IMR-90 (cell line): ENCODE measurements around the gene GRK2. TPM values are rescaled to one million over a fixed set of nuclear protein-coding genes. Genes with fewer than 3 reads are reported as not detected.

Source experiments
- ATAC-seq: fragments of 200-7000 bp; cut with Tn5 transposase; 2 replicates; pipeline ENCODE4 v1.9.1; 2020; ENCODE audit warnings: low read depth, mild to moderate bottlenecking, moderate library complexity
- BruUV-seq: library from RNA; stranded (reverse); fragments of 400-500 nt; replicated peaks from 2 replicates; lab custom pipeline; 2021; lab: Mats Ljungman, UMichigan
- CTCF ChIA-PET: fragments of 300-600 bp; formaldehyde crosslinking; extraction: SDS; loops from one replicate; lab custom pipeline; 2021; ENCODE audit warnings: antibody characterized with exemption; lab: Yijun Ruan, JAX
- POLR2A ChIA-PET: fragments of 300-600 bp; sonication (Branson Sonifier 250); formaldehyde crosslinking; loops from one replicate; lab custom pipeline; 2022; ENCODE audit warnings: antibody characterized with exemption; ENCODE audit not compliant: unreplicated experiment; lab: Charles Lee
- DNase-seq: peaks from one replicate; pipeline ENCODE4 v3.0.0; 2013
- H2AFZ ChIP-seq: replicated peaks from 2 replicates; pipeline ENCODE3; 2013; ENCODE audit warnings: low read length, mild to moderate bottlenecking; ENCODE audit not compliant: poor library complexity
- H2AK5ac ChIP-seq: 2 replicates; pipeline ENCODE4 v1.6.1; 2013; ENCODE audit warnings: low read depth, low read length, inconsistent platforms
- H2AK9ac ChIP-seq: replicated peaks from 2 replicates; pipeline ENCODE3; 2013; ENCODE audit warnings: mild to moderate bottlenecking, low read depth, low read length, moderate library complexity; ENCODE audit not compliant: poor library complexity
- H2BK120ac ChIP-seq: 2 replicates; pipeline ENCODE4 v1.6.1; 2013; ENCODE audit warnings: low read depth, low read length, inconsistent platforms
- H2BK15ac ChIP-seq: 3 replicates; pipeline ENCODE4 v1.6.1; 2013; ENCODE audit warnings: low read depth, low read length, inconsistent platforms
- H2BK20ac ChIP-seq: 2 replicates; pipeline ENCODE4 v1.6.1; 2013; ENCODE audit warnings: low read depth, mild to moderate bottlenecking, inconsistent platforms, low read length, moderate library complexity
- H2BK5ac ChIP-seq: 2 replicates; pipeline ENCODE4 v1.6.1; 2013; ENCODE audit warnings: mild to moderate bottlenecking, low read depth, low read length, inconsistent platforms; ENCODE audit not compliant: poor library complexity, severe bottlenecking
- H3K14ac ChIP-seq: replicated peaks from 2 replicates; pipeline ENCODE4 v1.6.1; 2013; ENCODE audit warnings: low read depth, low read length, inconsistent platforms
- H3K18ac ChIP-seq: 2 replicates; pipeline ENCODE4 v1.6.1; 2013; ENCODE audit warnings: low read depth, low read length, control low read depth
- H3K23ac ChIP-seq: 2 replicates; pipeline ENCODE4 v1.6.1; 2013; ENCODE audit warnings: low read depth, low read length, inconsistent platforms
- H3K27ac ChIP-seq: 2 replicates; pipeline ENCODE4 v1.5.1; 2013; ENCODE audit warnings: mild to moderate bottlenecking, control low read depth, low read length; ENCODE audit not compliant: insufficient read depth
- H3K27me3 ChIP-seq: 2 replicates; pipeline ENCODE4 v1.6.1; 2013; ENCODE audit warnings: low read length; ENCODE audit not compliant: control insufficient read depth, insufficient read depth
- H3K36me3 ChIP-seq: 2 replicates; pipeline ENCODE4 v1.6.1; 2013; ENCODE audit warnings: low read length, mixed read lengths; ENCODE audit not compliant: control insufficient read depth, insufficient read depth
- H3K4ac ChIP-seq: 2 replicates; pipeline ENCODE4 v1.6.1; 2013; ENCODE audit warnings: low read depth, low read length, inconsistent platforms
- H3K4me1 ChIP-seq: 2 replicates; pipeline ENCODE4 v1.6.1; 2013; ENCODE audit warnings: low read length, mixed read lengths; ENCODE audit not compliant: control insufficient read depth, insufficient read depth
- H3K4me2 ChIP-seq: 2 replicates; pipeline ENCODE4 v1.6.1; 2013; ENCODE audit warnings: low read depth, mild to moderate bottlenecking, control low read depth, low read length, moderate library complexity
- H3K4me3 ChIP-seq: 2 replicates; pipeline ENCODE4 v1.5.1; 2013; ENCODE audit warnings: low read depth, mild to moderate bottlenecking, control low read depth, low read length, moderate library complexity; ENCODE audit not compliant: insufficient read depth
- H3K56ac ChIP-seq: 2 replicates; pipeline ENCODE4 v1.6.1; 2013; ENCODE audit warnings: low read length, inconsistent platforms; ENCODE audit not compliant: insufficient read depth; ENCODE audit errors: extremely low read depth
- H3K79me1 ChIP-seq, 2 experiments: 2 replicates each; pipeline ENCODE4 v1.6.1; 2013; ENCODE audit warnings: low read length in 2 of 2, inconsistent platforms in 1 of 2, low read depth in 1 of 2
- H3K9ac ChIP-seq: 2 replicates; pipeline ENCODE4 v1.6.1; 2013; ENCODE audit warnings: low read depth, low read length, control low read depth
- H3K9me1 ChIP-seq: 2 replicates; pipeline ENCODE4 v1.6.1; 2013; ENCODE audit warnings: low read length, inconsistent platforms; ENCODE audit not compliant: insufficient read depth
- H3K9me3 ChIP-seq: 2 replicates; pipeline ENCODE4 v1.6.1; 2013; ENCODE audit warnings: low read length; ENCODE audit not compliant: control insufficient read depth, insufficient read depth
- H4K20me1 ChIP-seq: 2 replicates; pipeline ENCODE4 v1.6.1; 2013; ENCODE audit warnings: low read length, inconsistent platforms; ENCODE audit not compliant: insufficient read depth
- H4K5ac ChIP-seq: 2 replicates; pipeline ENCODE4 v1.6.1; 2013; ENCODE audit warnings: mild to moderate bottlenecking, low read depth, low read length, control low read depth
- H4K8ac ChIP-seq, 2 experiments: 2 replicates each; pipeline ENCODE4 v1.6.1; 2013; ENCODE audit warnings: low read depth in 2 of 2, low read length in 2 of 2, control low read depth in 1 of 2, inconsistent platforms in 1 of 2
- H4K91ac ChIP-seq: 2 replicates; pipeline ENCODE4 v1.6.1; 2013; ENCODE audit warnings: low read depth, low read length, inconsistent platforms; ENCODE audit not compliant: insufficient read depth
- CHD1 ChIP-seq: IDR thresholded peaks from 2 replicates; pipeline ENCODE4 v1.6.1; 2012; ENCODE audit warnings: low read depth, low read length, improper control_type of control experiment
- FOS ChIP-seq: fragments of 150-350 bp; IDR thresholded peaks from 2 replicates; pipeline ENCODE4 v1.6.1; 2016; ENCODE audit warnings: low read depth, low read length
- MXI1 ChIP-seq: IDR thresholded peaks from 2 replicates; pipeline ENCODE4 v1.6.1; 2012; ENCODE audit warnings: low read depth, mild to moderate bottlenecking, low read length, moderate library complexity, borderline replicate concordance
- POLR2A ChIP-seq: IDR thresholded peaks from 2 replicates; pipeline ENCODE4 v1.6.1; 2012; ENCODE audit warnings: mild to moderate bottlenecking, low read depth, low read length
- RCOR1 ChIP-seq: IDR thresholded peaks from 2 replicates; pipeline ENCODE4 v1.6.1; 2012; ENCODE audit warnings: mild to moderate bottlenecking, low read length, improper control_type of control experiment; ENCODE audit not compliant: insufficient replicate concordance
- WGBS, 2 experiments: methylation state at CpG; one replicate each; pipeline versions ENCODE4 v1.1.5 to v1.1.7; 2013; ENCODE audit warnings: missing lambda C conversion rate in 2 of 2; ENCODE audit not compliant: insufficient read length in 1 of 2; ENCODE audit errors: extremely low coverage in 2 of 2; 5-methylcytosine and 5-hydroxymethylcytosine counted together
- dilution Hi-C: fragments of 300-500 bp; cut with HindIII; formaldehyde crosslinking; loops from one replicate; pipeline ENCODE4 v1.14.3; 2018; ENCODE audit warnings: low sequenced_read_pairs; ENCODE audit not compliant: unreplicated experiment
- in situ Hi-C: fragments of 300-500 bp; cut with MboI; formaldehyde crosslinking; loops from 3 replicates; pipeline ENCODE4 v1.14.3; 2019; ENCODE audit warnings: low sequenced_read_pairs, inconsistent platforms, mixed read lengths
- intact Hi-C: fragments of 100-400 bp; cut with micrococcal nuclease; formaldehyde crosslinking; loops from 2 replicates; pipeline ENCODE4 v1.10.0; 2022
- polyA plus RNA-seq, 3 experiments: library from polyadenylated mRNA; depleted of rRNA; stranded (reverse); fragments of >200 nt; gene quantifications; 2 replicates each; pipeline ENCODE4 v1.2.3, GENCODE V29; 2012; ENCODE audit warnings: low replicate concordance in 1 of 3
- total RNA-seq: library from RNA; depleted of rRNA; stranded (reverse); fragments of >200 nt; gene quantifications from 2 replicates; pipeline ENCODE4 v1.2.3, GENCODE V29; 2012

The GRK2 gene
- total and polyA plus RNA-seq, 2 of the 4 experiments (the other 2 are of a cell fraction) = 26.7 to 41.8 TPM

DNA sequence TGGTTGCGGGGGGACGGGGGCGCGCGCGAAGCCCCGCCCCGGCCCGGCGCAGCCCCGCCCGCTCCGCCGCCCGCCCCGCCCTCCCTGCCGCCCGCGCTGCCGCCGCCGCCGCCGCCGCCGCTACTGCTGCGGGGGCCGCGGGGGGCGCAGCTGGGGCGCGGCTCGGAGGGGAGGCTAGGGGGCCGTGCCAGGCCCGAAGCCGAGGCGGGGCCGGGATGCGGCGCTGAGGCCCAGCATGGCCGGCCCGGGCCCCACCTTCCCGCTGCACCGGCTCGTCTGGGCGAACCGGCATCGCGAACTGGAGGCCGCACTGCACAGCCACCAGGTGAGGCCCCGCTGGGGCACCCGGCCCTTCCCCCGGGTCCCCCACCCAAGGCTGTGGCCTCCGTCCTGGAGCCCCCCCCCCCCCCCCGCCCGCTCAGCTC, 23.0 kb downstream of the GRK2 start, which contains the start of gene ANKRD13D:
TSS of gene ANKRD13D (plus strand) at position 78 of the 425 bp plus-strand sequence. CDS start at position 236, 158 bp downstream.
- Histone ChIP-seq H3K56ac (peak within 1 kb of the TSS; percentile 81), H2AK5ac (peak within 1 kb of the TSS; percentile 99), H3K79me1 (peaks cover 16 to 53% of the 10 kb centered on the region in 2 experiments; a peak in 3 of 4 replicates), H3K4me3 (peak within 1 kb of the TSS; percentile 74), H2BK120ac (peak within 1 kb of the TSS; percentile 67), H3K27ac (peak within 1 kb of the TSS; percentile 95), H2BK20ac (peak within 1 kb of the TSS; percentile 11), H4K91ac (peak within 1 kb of the TSS; percentile 99), H3K18ac (peak within 1 kb of the TSS; percentile 81), H3K4me2 (peak within 1 kb of the TSS; percentile 92), H3K27me3 (no peaks in the 10 kb centered on the region), H4K20me1 (peaks cover 15% of the 10 kb centered on the region), H2AK9ac (peak within 1 kb of the TSS; percentile 100), H3K36me3 (peaks cover 40% of the 10 kb centered on the region), H3K14ac (peak within 1 kb of the TSS; percentile 97), H4K8ac (peak within 1 kb of the TSS; percentile 97 to 100), H3K4ac (peak within 1 kb of the TSS; percentile 98), H3K9ac (peak within 1 kb of the TSS; percentile 89), H3K23ac (peak within 1 kb of the TSS; percentile 94), H3K9me1 (peaks cover 22% of the 10 kb centered on the region; the same call in 1 of the 2 replicates), H2BK5ac (peak within 1 kb of the TSS; percentile 90), H4K5ac (peak within 1 kb of the TSS; percentile 98), H2BK15ac (peak within 1 kb of the TSS; percentile 64; the same call in 2 of the 3 replicates), H3K4me1 (peaks cover 21% of the 10 kb centered on the region), H2AFZ (peak within 1 kb of the TSS; percentile 97), H3K9me3 (no peaks in the 10 kb centered on the region)
- in situ Hi-C loops = no loop called here
- CTCF ChIA-PET = interaction anchor here (0.6 kb wide), 1 partner anchor 57 kb away, joined by 3 read pairs; no protein-coding TSS in a partner anchor
- 0% methylated on average over 15 of the region's 56 CpGs; no CpG with 5 or more reads in 1 of the 2 experiments for WGBS, 2 experiments
- dilution Hi-C loops = no loop called here
- no TSS peak for BruUV-seq
- TF ChIP-seq CHD1 = no peak
- TF ChIP-seq MXI1 = 0 out of 2 replicates have a peak, but pooled peaks have one; percentile 33
- no peak for TF ChIP-seq FOS
- TF ChIP-seq RCOR1 = no peak
- TF ChIP-seq POLR2A = no peak
- peak; percentile 70 for ATAC-seq
- no peak for DNase-seq
- intact Hi-C loops = loop anchor here (2.0 kb wide), 2 partner anchors 14 to 26 kb away; partner anchors contain the start of gene SSH3
- POLR2A ChIA-PET = interaction anchor here (0.6 kb wide), 1 partner anchor 294 kb away, joined by 7 read pairs; no protein-coding TSS in a partner anchor
